Breast epithelium (tissue), 4 donors: ENCODE results near the gene FAM181A. TPM values are rescaled to one million over a fixed set of nuclear protein-coding genes. Genes with fewer than 3 reads are reported as not detected.

Experiments
- DNase-seq, 2 donors: peaks; one replicate each; pipeline ENCODE4 v3.0.0-alpha.2; 2019; ENCODE audit warnings: low spot score in 2 of 2
- H3K27ac ChIP-seq, 2 donors: fragments of 200-600 bp; sonication (generic) in 1 of 2; one replicate each; pipeline ENCODE4 v1.5.1; 2016 to 2019; ENCODE audit warnings: mild to moderate bottlenecking in 1 of 2
- H3K27me3 ChIP-seq, 2 donors: fragments of 200-600 bp; sonication (generic) in 1 of 2; one replicate each; pipeline versions ENCODE4 v1.5.1 to v1.6.0; 2017 to 2019; ENCODE audit warnings: control low read depth in 1 of 2, mild to moderate bottlenecking in 1 of 2
- H3K36me3 ChIP-seq: fragments of 200-600 bp; one replicate; pipeline ENCODE4 v1.5.1; 2019
- H3K4me1 ChIP-seq, 2 donors: fragments of 200-600 bp; sonication (generic); one replicate each; pipeline ENCODE4 v1.5.1; 2016 to 2019; ENCODE audit warnings: control low read depth in 1 of 2
- H3K4me3 ChIP-seq, 3 donors: fragments of 200-600 bp; sonication (generic); 1 replicate in 2 of 3; 2 replicates in 1 of 3; pipeline ENCODE4 v1.5.1; 2016 to 2019; ENCODE audit warnings: mild to moderate bottlenecking in 3 of 3, moderate library complexity in 2 of 3
- H3K9me3 ChIP-seq, 2 donors: fragments of 200-600 bp; sonication (generic) in 1 of 2; one replicate each; pipeline ENCODE4 v1.5.1; 2016 to 2019; ENCODE audit warnings: control low read depth in 1 of 2
- CTCF ChIP-seq, 3 donors: fragments of 450-650 bp; IDR thresholded peaks; one replicate each; pipeline ENCODE4 v1.5.1; 2016 to 2017; ENCODE audit warnings: antibody characterized with exemption in 3 of 3, mild to moderate bottlenecking in 3 of 3, moderate library complexity in 3 of 3
- POLR2A ChIP-seq: fragments of 450-650 bp; IDR thresholded peaks from one replicate; pipeline ENCODE4 v1.6.1; 2016; ENCODE audit warnings: antibody characterized with exemption, mild to moderate bottlenecking, moderate library complexity
- POLR2AphosphoS5 ChIP-seq, 3 donors: sonication (generic); formaldehyde crosslinking; IDR thresholded peaks; one replicate each; pipeline ENCODE4 v1.6.1; 2017; ENCODE audit warnings: antibody characterized with exemption in 3 of 3
- intact Hi-C: fragments of 100-400 bp; cut with DNase I; formaldehyde crosslinking; loops from one replicate; pipeline ENCODE4 v1.15.1; 2023; ENCODE audit warnings: low total_unique reads
- total RNA-seq, 3 donors: library from RNA; depleted of rRNA; stranded (reverse); fragments of >200 nt; gene quantifications; one replicate each; pipeline ENCODE4 v1.1.0, GENCODE V29; 2016

Gene FAM181A
- total RNA-seq, 3 donors from 2014 or later: not detected

DNA sequence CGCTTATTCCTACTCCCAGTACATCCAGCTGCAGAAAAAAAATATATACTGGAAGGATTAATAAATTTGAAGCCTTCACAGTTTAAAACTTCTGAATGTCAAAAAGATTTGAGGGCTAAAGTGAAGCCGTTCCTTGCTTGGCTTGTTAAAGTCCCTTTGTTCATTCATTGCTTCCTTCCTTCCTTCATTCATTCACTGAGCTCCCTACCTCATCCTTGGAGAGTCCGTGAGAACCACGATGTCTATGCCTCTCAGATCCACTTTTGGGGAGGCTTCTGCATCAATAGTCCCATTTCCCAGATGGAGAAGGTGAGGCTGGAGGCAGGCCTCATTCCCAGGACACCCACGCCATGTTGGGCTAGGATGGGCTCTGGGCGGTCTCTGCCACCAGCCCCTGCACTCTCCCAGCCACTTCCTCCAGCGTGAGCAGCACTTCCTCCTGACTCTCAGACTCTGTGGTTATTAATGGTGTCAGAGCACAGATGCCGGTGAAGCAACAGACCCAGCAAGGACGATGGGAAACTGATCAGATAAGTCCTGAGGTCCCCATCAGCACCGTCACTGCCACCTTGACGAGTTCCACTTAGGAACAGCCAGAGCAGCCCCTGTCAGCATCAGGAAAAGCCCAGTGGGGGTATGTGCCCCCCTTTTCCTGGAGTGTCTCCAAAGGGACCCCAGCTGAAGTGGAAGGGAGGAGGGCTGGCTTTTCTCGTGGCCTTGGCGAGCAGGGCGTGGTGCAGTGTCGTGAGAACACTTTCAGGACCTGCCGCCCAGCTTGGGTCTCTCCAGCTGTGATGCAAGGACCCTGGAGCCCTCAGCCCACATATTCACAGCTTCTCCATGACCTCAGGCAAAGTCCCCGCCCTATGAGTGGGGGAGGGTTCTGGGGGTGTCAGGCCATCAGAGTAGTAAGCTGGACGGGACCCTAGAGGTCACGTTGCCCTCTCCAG lies 28.0 kb downstream of the FAM181A start:
- Histone ChIP-seq H3K27ac (no peak overlapping the region), H3K27me3 (no peaks in the 10 kb centered on the region), H3K9me3 (no peaks in the 10 kb centered on the region), H3K36me3 (no peaks in the 10 kb centered on the region), H3K4me3 (no peak overlapping the region), H3K4me1 (no peaks in the 10 kb centered on the region)
- DNase-seq: no peak
- intact Hi-C loops: no loop called here
- TF ChIP-seq POLR2A: no peak
- TF ChIP-seq POLR2AphosphoS5 (IDR thresholded peaks at IDR 0.05): no peak
- no peak for TF ChIP-seq CTCF (IDR thresholded peaks at IDR 0.05)

- Histone ChIP-seq H3K9me3 (no peaks in the 10 kb centered on the region), H3K4me1 (no peaks in the 10 kb centered on the region), H3K36me3 (no peaks in the 10 kb centered on the region), H3K4me3 (no peak overlapping the region), H3K27ac (no peak overlapping the region), H3K27me3 (no peaks in the 10 kb centered on the region)
- no peak for TF ChIP-seq POLR2AphosphoS5 (IDR thresholded peaks at IDR 0.05)
- no peak for DNase-seq
- intact Hi-C loops: no loop called here
Observed at GRCh38 chr14:93955850-93956481, 28.8 kb downstream of the FAM181A start.

GRCh38 chr14:93956514-93957332 lies 29.6 kb downstream of the FAM181A start:
- Histone ChIP-seq H3K27ac (no peak overlapping the region), H3K4me3 (no peak overlapping the region), H3K36me3 (no peaks in the 10 kb centered on the region), H3K4me1 (no peaks in the 10 kb centered on the region), H3K27me3 (no peaks in the 10 kb centered on the region), H3K9me3 (no peaks in the 10 kb centered on the region)
- TF ChIP-seq POLR2A (no peak), CTCF (IDR thresholded peaks at IDR 0.05) (no peak), POLR2AphosphoS5 (IDR thresholded peaks at IDR 0.05) (no peak)
- intact Hi-C loops: no loop called here
- DNase-seq: no peak

- intact Hi-C loops: no loop called here
- Histone ChIP-seq H3K36me3 (no peaks in the 10 kb centered on the region), H3K27me3 (no peaks in the 10 kb centered on the region), H3K9me3 (no peaks in the 10 kb centered on the region), H3K4me1 (no peaks in the 10 kb centered on the region), H3K4me3 (no peak overlapping the region), H3K27ac (no peak overlapping the region)
- DNase-seq: no peak
- TF ChIP-seq POLR2AphosphoS5 (IDR thresholded peaks at IDR 0.05): no peak
- TF ChIP-seq POLR2A: no peak
- TF ChIP-seq CTCF (IDR thresholded peaks at IDR 0.05): no peak
Observed at GRCh38 chr14:93957333-93957710, 30.2 kb downstream of the FAM181A start.

DNA sequence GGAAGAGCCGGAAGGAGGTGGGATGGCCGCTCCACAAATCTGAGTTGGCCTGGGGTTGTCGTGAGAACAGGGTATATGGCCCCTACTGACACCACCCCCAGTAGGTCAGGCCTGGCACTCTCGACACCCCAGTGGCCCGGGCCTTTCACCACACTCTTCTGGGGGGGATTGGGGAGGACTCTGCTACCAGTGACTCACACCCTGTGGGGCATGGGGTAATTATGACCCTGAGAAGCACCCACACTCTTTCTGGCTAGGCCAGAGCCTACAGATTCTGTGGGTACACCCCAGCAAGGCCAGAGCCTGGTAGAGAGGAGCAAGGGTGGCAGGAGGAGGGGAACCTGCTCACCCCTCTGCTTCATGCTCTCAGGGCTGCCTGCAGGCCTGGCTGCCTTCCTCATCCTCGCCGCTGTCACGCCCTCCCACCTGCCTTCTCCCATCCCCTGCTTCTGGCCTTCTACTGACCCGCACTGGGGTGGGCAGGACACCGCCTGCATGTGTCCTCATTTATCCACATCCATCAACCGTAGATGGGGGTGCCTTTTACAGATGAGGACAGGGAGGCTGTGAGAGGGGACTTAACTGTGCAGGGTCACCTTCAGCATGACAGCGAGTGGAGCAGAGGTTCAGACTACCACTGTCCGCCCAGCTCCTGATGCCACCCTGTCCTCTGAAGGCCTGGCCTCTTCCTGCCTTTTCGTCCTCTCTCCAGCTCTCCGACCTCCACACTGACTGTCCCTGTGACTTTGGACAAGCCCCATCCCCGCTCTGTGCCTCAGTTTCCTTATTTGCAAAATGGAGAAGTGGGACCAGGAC lies 30.8 kb downstream of the FAM181A start:
- Histone ChIP-seq H3K27ac (no peak overlapping the region), H3K4me3 (no peak overlapping the region), H3K27me3 (no peaks in the 10 kb centered on the region), H3K4me1 (no peaks in the 10 kb centered on the region), H3K9me3 (no peaks in the 10 kb centered on the region), H3K36me3 (no peaks in the 10 kb centered on the region)
- TF ChIP-seq POLR2A (no peak), POLR2AphosphoS5 (IDR thresholded peaks at IDR 0.05) (no peak), CTCF (IDR thresholded peaks at IDR 0.05) (no peak)
- intact Hi-C loops: no loop called here
- DNase-seq: no peak
